Measurements from ENCODE around the gene AASS. TPM values are rescaled to one million over a fixed set of nuclear protein-coding genes. Genes with fewer than 3 reads are reported as not detected.

AASS gene
- total and polyA plus RNA-seq, 7 donors, result 2.8 to 9.6 (median 4.8) TPM

- WGBS, 3 donors, result 86 to 93% (median 87%) methylated on average over 3 of the region's 3 CpGs
- TF ChIP-seq, protein P1, sequence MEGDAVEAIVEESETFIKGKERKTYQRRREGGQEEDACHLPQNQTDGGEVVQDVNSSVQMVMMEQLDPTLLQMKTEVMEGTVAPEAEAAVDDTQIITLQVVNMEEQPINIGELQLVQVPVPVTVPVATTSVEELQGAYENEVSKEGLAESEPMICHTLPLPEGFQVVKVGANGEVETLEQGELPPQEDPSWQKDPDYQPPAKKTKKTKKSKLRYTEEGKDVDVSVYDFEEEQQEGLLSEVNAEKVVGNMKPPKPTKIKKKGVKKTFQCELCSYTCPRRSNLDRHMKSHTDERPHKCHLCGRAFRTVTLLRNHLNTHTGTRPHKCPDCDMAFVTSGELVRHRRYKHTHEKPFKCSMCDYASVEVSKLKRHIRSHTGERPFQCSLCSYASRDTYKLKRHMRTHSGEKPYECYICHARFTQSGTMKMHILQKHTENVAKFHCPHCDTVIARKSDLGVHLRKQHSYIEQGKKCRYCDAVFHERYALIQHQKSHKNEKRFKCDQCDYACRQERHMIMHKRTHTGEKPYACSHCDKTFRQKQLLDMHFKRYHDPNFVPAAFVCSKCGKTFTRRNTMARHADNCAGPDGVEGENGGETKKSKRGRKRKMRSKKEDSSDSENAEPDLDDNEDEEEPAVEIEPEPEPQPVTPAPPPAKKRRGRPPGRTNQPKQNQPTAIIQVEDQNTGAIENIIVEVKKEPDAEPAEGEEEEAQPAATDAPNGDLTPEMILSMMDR (IDR thresholded peaks at IDR 0.05), result no peak
- no peaks in the 10 kb centered on the region for H3K4me1 ChIP-seq
- H3K9me3 ChIP-seq, result peaks cover 19% of the 10 kb centered on the region
- no peak overlapping the region for H3K27ac ChIP-seq
- H3K36me3 ChIP-seq (ENCODE audit: insufficient read depth in 1 of 2, low read depth in 1 of 2), result peaks cover 0 to 29% of the 10 kb centered on the region in 2 donors
- intact Hi-C loops (cut with DNase I), result no loop called here
- DNase-seq, result no peak
- H3K27me3 ChIP-seq (ENCODE audit: insufficient read depth in 3 of 3, low read length in 2 of 3), result no peaks in the 10 kb centered on the region
- no peak overlapping the region for H3K4me3 ChIP-seq
- ATAC-seq, result no peak
Observed at GRCh38 chr7:122100021-122100420, 44.0 kb downstream of the AASS start.

GRCh38 chr7:122095642-122096041 is 48.4 kb downstream of the AASS start:
- Histone ChIP-seq H3K36me3 (ENCODE audit: insufficient read depth in 1 of 2, low read depth in 1 of 2) (peaks cover 0 to 30% of the 10 kb centered on the region in 2 donors), H3K4me1 (no peaks in the 10 kb centered on the region)
- intact Hi-C loops (cut with DNase I), result no loop called here

DNA sequence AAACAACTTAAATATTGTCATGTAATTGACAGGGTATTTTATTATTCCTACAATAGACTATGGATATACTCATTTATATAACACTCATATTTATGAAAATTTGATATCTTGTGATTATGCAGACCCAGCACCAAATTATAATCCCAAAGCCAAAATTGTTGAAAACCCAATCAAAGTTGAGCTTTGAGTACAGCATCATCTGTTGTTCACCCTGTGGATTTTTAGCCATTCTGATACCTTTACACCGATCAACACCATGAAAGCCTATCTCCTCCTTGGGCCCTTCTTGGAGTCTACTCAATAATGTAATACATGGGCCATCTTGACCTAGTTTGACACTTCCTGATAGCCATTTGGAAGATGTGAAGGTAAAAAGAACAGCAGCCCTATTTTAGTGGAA is 49.5 kb downstream of the AASS start:
- no peaks in the 10 kb centered on the region for H3K4me1 ChIP-seq
- WGBS, 3 donors, result 86 to 91% (median 89%) methylated on average over 1 of the region's 1 CpG
- H3K27me3 ChIP-seq (ENCODE audit: insufficient read depth in 3 of 3, low read length in 2 of 3), result no peaks in the 10 kb centered on the region
- DNase-seq (no peak), ATAC-seq (no peak)
- H3K27ac ChIP-seq, result no peak overlapping the region
- H3K36me3 ChIP-seq (ENCODE audit: insufficient read depth in 1 of 2, low read depth in 1 of 2), result peaks cover 0 to 29% of the 10 kb centered on the region in 2 donors
- intact Hi-C loops (cut with DNase I), result loop anchor here in 1 of 2 donors (5.0 kb wide), 1 partner anchor 433 kb away; no protein-coding TSS in a partner anchor
- no peaks in the 10 kb centered on the region for H3K9me3 ChIP-seq
- TF ChIP-seq, protein P1 (IDR thresholded peaks at IDR 0.05), result no peak
- H3K4me3 ChIP-seq, result no peak overlapping the region

More at GRCh38 chr7:122095642-122096041, 48.4 kb downstream of the AASS start:
- Histone ChIP-seq H3K27ac (no peak overlapping the region), H3K4me3 (no peak overlapping the region), H3K27me3 (ENCODE audit: insufficient read depth in 3 of 3, low read length in 2 of 3) (no peaks in the 10 kb centered on the region), H3K9me3 (no peaks in the 10 kb centered on the region)
- no peak for ATAC-seq
- TF ChIP-seq, protein P1 (IDR thresholded peaks at IDR 0.05), result no peak
- WGBS, 3 donors, result 64 to 76% (median 71%) methylated on average over 4 of the region's 4 CpGs
- no peak for DNase-seq

DNA sequence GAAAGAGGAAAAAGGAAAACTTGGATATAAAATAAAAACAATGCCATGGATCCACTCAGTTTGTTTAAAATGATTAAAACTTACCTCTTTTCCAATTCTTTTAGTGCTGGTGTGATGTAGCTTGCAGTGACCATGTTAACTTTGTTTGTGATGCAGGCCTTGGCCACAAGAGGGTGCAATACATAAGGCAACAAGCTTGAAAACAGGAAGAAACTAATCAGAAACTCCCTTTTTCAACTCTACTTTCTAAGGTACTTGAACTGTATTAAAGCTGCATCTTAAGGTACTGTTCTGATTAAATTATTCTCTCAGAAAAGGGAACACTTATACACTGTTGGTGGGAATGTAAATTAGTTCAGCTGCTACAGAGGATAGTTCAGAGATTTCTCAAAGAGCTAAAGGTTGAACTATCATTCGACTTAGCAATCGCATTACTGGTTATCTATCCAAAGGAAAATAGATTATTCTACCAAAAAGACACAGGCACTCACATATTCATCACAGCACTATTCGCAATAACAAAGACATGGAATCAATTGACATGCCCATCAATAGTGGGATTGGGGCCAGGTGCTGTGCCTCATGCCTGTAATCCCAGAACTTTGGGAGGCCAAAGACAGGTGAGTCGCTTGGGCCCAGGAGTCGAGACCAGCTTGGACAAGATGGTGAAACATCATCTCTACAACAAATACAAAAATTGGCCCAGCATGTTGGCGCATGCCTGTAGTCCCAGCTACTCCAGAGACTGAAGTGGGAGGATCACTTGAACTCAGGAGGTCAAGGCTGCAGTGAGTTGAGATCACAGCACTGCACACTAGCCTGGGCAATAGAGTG is 50.9 kb downstream of the AASS start:
- no peak overlapping the region for H3K4me3 ChIP-seq
- H3K27ac ChIP-seq, result no peak overlapping the region
- H3K4me1 ChIP-seq, result no peaks in the 10 kb centered on the region
- no peaks in the 10 kb centered on the region for H3K9me3 ChIP-seq
- peaks cover 0 to 34% of the 10 kb centered on the region in 2 donors for H3K36me3 ChIP-seq (ENCODE audit: insufficient read depth in 1 of 2, low read depth in 1 of 2)
- no peaks in the 10 kb centered on the region for H3K27me3 ChIP-seq (ENCODE audit: insufficient read depth in 3 of 3, low read length in 2 of 3)
- TF ChIP-seq, protein P1 (IDR thresholded peaks at IDR 0.05), result peak; percentile 71
- peak in 2 of 4 donors; percentile 36 to 55 for ATAC-seq
- intact Hi-C loops (cut with DNase I), result loop anchor here in 1 of 2 donors (5.0 kb wide), 1 partner anchor 434 kb away; no protein-coding TSS in a partner anchor
- DNase-seq, result peak; percentile 46 to 52
- 84 to 94% (median 91%) methylated on average over 6 of the region's 6 CpGs for WGBS, 3 donors
